ENCODE data around the gene TNFRSF25.

DNA sequence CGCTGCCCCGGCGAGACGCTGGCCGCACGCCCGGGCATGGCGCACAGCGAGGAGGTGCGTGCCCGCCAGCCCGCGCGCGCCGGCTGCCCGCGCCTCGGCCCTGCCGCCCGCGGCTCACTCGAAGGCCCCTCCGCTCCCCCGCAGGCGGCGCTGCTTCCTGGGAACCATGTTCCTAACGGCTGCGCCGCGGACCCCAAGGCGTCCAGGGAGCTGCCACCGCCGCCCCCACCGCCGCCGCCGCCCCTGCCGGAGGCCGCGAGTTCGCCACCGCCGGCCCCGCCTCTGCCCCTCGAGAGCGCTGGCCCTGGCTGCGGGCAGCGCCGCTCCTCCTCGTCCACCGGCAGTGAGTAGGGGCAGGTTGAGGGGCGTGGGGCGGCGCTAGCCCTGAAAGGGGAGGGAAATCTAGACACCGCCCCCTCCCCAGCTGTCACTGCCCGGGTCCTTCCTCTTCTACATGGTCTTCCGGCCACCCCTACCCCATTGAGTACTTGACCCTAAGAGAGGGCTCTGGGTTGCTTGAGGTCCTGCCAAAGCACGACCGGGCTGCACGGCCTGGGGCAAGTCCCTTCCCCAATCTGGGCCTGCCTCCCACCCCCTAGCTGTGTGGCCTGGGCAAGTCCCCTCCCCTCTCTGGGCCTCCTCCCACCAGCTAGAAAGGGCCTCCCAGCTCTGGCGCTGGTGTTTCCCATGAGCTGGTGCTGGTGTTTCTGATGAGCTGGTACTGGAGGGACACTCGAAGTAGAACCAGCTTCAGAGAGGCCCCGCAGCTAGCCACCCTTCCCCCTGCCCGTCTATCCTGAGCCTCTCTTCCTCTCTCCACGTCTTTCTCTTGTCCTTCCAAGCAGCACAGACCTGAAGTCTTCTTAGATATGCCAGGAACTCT lies 17.0 kb downstream of the TNFRSF25 start:
- TF ChIP-seq, protein P1, sequence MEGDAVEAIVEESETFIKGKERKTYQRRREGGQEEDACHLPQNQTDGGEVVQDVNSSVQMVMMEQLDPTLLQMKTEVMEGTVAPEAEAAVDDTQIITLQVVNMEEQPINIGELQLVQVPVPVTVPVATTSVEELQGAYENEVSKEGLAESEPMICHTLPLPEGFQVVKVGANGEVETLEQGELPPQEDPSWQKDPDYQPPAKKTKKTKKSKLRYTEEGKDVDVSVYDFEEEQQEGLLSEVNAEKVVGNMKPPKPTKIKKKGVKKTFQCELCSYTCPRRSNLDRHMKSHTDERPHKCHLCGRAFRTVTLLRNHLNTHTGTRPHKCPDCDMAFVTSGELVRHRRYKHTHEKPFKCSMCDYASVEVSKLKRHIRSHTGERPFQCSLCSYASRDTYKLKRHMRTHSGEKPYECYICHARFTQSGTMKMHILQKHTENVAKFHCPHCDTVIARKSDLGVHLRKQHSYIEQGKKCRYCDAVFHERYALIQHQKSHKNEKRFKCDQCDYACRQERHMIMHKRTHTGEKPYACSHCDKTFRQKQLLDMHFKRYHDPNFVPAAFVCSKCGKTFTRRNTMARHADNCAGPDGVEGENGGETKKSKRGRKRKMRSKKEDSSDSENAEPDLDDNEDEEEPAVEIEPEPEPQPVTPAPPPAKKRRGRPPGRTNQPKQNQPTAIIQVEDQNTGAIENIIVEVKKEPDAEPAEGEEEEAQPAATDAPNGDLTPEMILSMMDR (conservative IDR thresholded peaks at IDR 0.05), result no peak
- no peak for TF ChIP-seq ZFX (IDR thresholded peaks at IDR 0.05)

Measured in C4-2B (cell line).